Naive thymus-derived CD4-positive, alpha-beta T cell (primary cell): ENCODE measurements around the gene TMPRSS2. TPM values are rescaled to one million over a fixed set of nuclear protein-coding genes. Genes with fewer than 3 reads are reported as not detected.

Source experiments
- ATAC-seq: fragments of 150-1000 bp; cut with Tn5 transposase; 2 replicates; pipeline ENCODE4 v1.10.0; 2021; ENCODE audit warnings: mild to moderate bottlenecking, moderate library complexity
- CTCF ChIA-PET: fragments of 350-600 bp; sonication (Branson Sonifier 250); formaldehyde crosslinking; loops from one replicate; lab custom pipeline; 2021; ENCODE audit warnings: antibody characterized with exemption; lab: Charles Lee
- POLR2A ChIA-PET: fragments of 350-600 bp; sonication (Branson Sonifier 250); formaldehyde crosslinking; loops from one replicate; lab custom pipeline; 2021; ENCODE audit warnings: antibody characterized with exemption, inconsistent platforms; lab: Charles Lee
- DNase-seq, 9 donors: peaks; one replicate each; pipeline versions ENCODE4 v3.0.0 to v3.0.0-alpha.2; 2020 to 2022; ENCODE audit warnings: mixed read lengths in 1 of 9
- H3K27ac ChIP-seq: one replicate; pipeline ENCODE4 v1.7.0; 2013; ENCODE audit warnings: mild to moderate bottlenecking, low read depth, low read length, moderate library complexity
- H3K27me3 ChIP-seq, 2 donors: one replicate each; pipeline ENCODE4 v1.7.0; 2013; ENCODE audit warnings: low read length in 2 of 2, mild to moderate bottlenecking in 2 of 2, moderate library complexity in 2 of 2; ENCODE audit not compliant: control insufficient read depth in 2 of 2, insufficient read depth in 2 of 2
- H3K36me3 ChIP-seq, 3 experiments: 1 replicate in 2 of 3; 2 replicates in 1 of 3; pipeline ENCODE4 v1.7.0; 2013; ENCODE audit warnings: low read length in 3 of 3, mild to moderate bottlenecking in 3 of 3, moderate library complexity in 1 of 3; ENCODE audit not compliant: insufficient read depth in 3 of 3, control insufficient read depth in 2 of 3
- H3K4me1 ChIP-seq, 2 donors: one replicate each; pipeline ENCODE4 v1.7.0; 2013; ENCODE audit warnings: low read length in 2 of 2, mild to moderate bottlenecking in 2 of 2, moderate library complexity in 1 of 2; ENCODE audit not compliant: control insufficient read depth in 2 of 2, insufficient read depth in 2 of 2
- H3K4me3 ChIP-seq: 2 replicates; pipeline ENCODE4 v1.7.0; 2013; ENCODE audit warnings: mild to moderate bottlenecking, low read length
- H3K9me3 ChIP-seq, 3 experiments: 1 replicate in 2 of 3; 2 replicates in 1 of 3; pipeline ENCODE4 v1.7.0; 2013; ENCODE audit warnings: low read length in 3 of 3; ENCODE audit not compliant: control insufficient read depth in 2 of 3
- H3K27ac Mint-ChIP-seq, 9 donors: one replicate each; pipeline ENCODE4 v1.8.0; 2020 to 2022; ENCODE audit warnings: mixed read lengths in 9 of 9, mild to moderate bottlenecking in 8 of 9, moderate library complexity in 5 of 9, inconsistent platforms in 2 of 9
- H3K27me3 Mint-ChIP-seq, 5 donors: one replicate each; pipeline ENCODE4 v1.8.0; 2021 to 2022; ENCODE audit warnings: mixed read lengths in 5 of 5, mild to moderate bottlenecking in 1 of 5
- H3K36me3 Mint-ChIP-seq, 5 donors: one replicate each; pipeline ENCODE4 v1.8.0; 2020 to 2022; ENCODE audit warnings: mixed read lengths in 5 of 5, mild to moderate bottlenecking in 3 of 5, inconsistent platforms in 1 of 5
- H3K4me1 Mint-ChIP-seq, 7 donors: one replicate each; pipeline ENCODE4 v1.8.0; 2020 to 2022; ENCODE audit warnings: mixed read lengths in 7 of 7, mild to moderate bottlenecking in 3 of 7, inconsistent platforms in 1 of 7
- H3K4me3 Mint-ChIP-seq, 10 donors: one replicate each; pipeline ENCODE4 v1.8.0; 2020 to 2022; ENCODE audit warnings: mild to moderate bottlenecking in 10 of 10, mixed read lengths in 10 of 10, moderate library complexity in 6 of 10, inconsistent platforms in 2 of 10
- H3K9me3 Mint-ChIP-seq, 11 donors: one replicate each; pipeline ENCODE4 v1.8.0; 2020 to 2022; ENCODE audit warnings: mixed read lengths in 11 of 11, mild to moderate bottlenecking in 4 of 11, inconsistent platforms in 1 of 11, moderate library complexity in 1 of 11
- intact Hi-C, 2 donors: fragments of 100-400 bp; cut with micrococcal nuclease; formaldehyde crosslinking; loops; one replicate each; pipeline ENCODE4 v1.15.1; 2023
- polyA plus RNA-seq, 2 donors: library from polyadenylated mRNA; unstranded; fragments of 300-500 nt; fragmentation: Illumina TruSeq; gene quantifications; one replicate each; pipeline ENCODE4 v1.2.3, GENCODE V29; 2021
- total RNA-seq, 6 experiments: library from RNA in 5 of 6; stranded (reverse) in 5 of 6; gene quantifications; 1 replicate in 5 of 6; 2 replicates in 1 of 6; pipeline ENCODE4 v1.2.3 and lab custom pipeline; 2021 to 2026

The TMPRSS2 gene
- total and polyA plus RNA-seq, 7 experiments from 2014 or later: not detected

GRCh38 chr21:41431788-41432548 lies 76.0 kb downstream of the TMPRSS2 start:
- peaks cover 14 to 80% (median 30%) of the 10 kb centered on the region in 7 donors for H3K4me1 Mint-ChIP-seq

GRCh38 chr21:41429925-41430491 lies 78.0 kb downstream of the TMPRSS2 start:
- H3K27me3 ChIP-seq: no peaks in the 10 kb centered on the region
- ATAC-seq (no peak), DNase-seq (no peak)
- no peaks in the 10 kb centered on the region for H3K9me3 ChIP-seq
- ChIA-PET CTCF (no interaction called here), POLR2A (no interaction called here)
- H3K4me1 ChIP-seq: peaks cover 0 to 12% of the 10 kb centered on the region in 2 donors
- Mint-ChIP-seq H3K4me1 (peaks cover 8 to 74% (median 40%) of the 10 kb centered on the region in 7 donors), H3K36me3 (peaks cover 29 to 71% (median 52%) of the 10 kb centered on the region in 5 donors), H3K27ac (peak overlapping the region; percentile 1 to 71 (median 57)), H3K9me3 (peaks cover 0 to 18% (median 3%) of the 10 kb centered on the region in 11 donors), H3K27me3 (no peaks in the 10 kb centered on the region), H3K4me3 (peak overlapping the region in 2 of 10 donors; percentile 9 to 75)
- intact Hi-C loops: loop anchor here in 1 of 2 donors (10.0 kb wide), 1 partner anchor 805 kb away; no protein-coding TSS in a partner anchor
- no peak overlapping the region for H3K4me3 ChIP-seq
- H3K27ac ChIP-seq: no peak overlapping the region
- H3K36me3 ChIP-seq: peaks cover 6 to 55% (median 24%) of the 10 kb centered on the region in 3 experiments

More at GRCh38 chr21:41431788-41432548, 76.0 kb downstream of the TMPRSS2 start:
- ATAC-seq (no peak), DNase-seq (no peak)
- Mint-ChIP-seq H3K4me3 (peak overlapping the region in 1 of 10 donors; percentile 45), H3K27me3 (no peaks in the 10 kb centered on the region), H3K9me3 (peaks cover 0 to 21% (median 3%) of the 10 kb centered on the region in 11 donors), H3K27ac (peak overlapping the region in 1 of 9 donors; percentile 42), H3K36me3 (peaks cover 45 to 83% (median 68%) of the 10 kb centered on the region in 5 donors)
- H3K4me1 ChIP-seq: peaks cover 0 to 8% of the 10 kb centered on the region in 2 donors
- peaks cover 17 to 70% (median 30%) of the 10 kb centered on the region in 3 experiments for H3K36me3 ChIP-seq
- no peaks in the 10 kb centered on the region for H3K27me3 ChIP-seq
- H3K27ac ChIP-seq: no peak overlapping the region
- no peak overlapping the region for H3K4me3 ChIP-seq
- no peaks in the 10 kb centered on the region for H3K9me3 ChIP-seq
- POLR2A ChIA-PET: interaction anchor here (1.0 kb wide), 1 partner anchor 63 kb away, joined by 5 read pairs; no protein-coding TSS in a partner anchor
- intact Hi-C loops: no loop called here
- CTCF ChIA-PET: no interaction called here

- H3K36me3 Mint-ChIP-seq: peaks cover 22 to 64% (median 45%) of the 10 kb centered on the region in 5 donors
- peak overlapping the region in 3 of 10 donors; percentile 5 to 98 (median 12) for H3K4me3 Mint-ChIP-seq
- H3K27ac Mint-ChIP-seq: peak overlapping the region in 2 of 9 donors; percentile 18 to 54
- POLR2A ChIA-PET: no interaction called here
- H3K9me3 Mint-ChIP-seq: peaks cover 0 to 11% (median under 1%) of the 10 kb centered on the region in 11 donors
- ATAC-seq (no peak), DNase-seq (no peak)
- no peaks in the 10 kb centered on the region for H3K27me3 Mint-ChIP-seq
- Histone ChIP-seq H3K27me3 (no peaks in the 10 kb centered on the region), H3K36me3 (peaks cover 0 to 48% (median 24%) of the 10 kb centered on the region in 3 experiments), H3K9me3 (no peaks in the 10 kb centered on the region), H3K4me3 (no peak overlapping the region), H3K27ac (no peak overlapping the region), H3K4me1 (peaks cover 0 to 12% of the 10 kb centered on the region in 2 donors)
- peaks cover 8 to 75% (median 43%) of the 10 kb centered on the region in 7 donors for H3K4me1 Mint-ChIP-seq
- intact Hi-C loops: loop anchor here in 1 of 2 donors (10.0 kb wide), 1 partner anchor 805 kb away; no protein-coding TSS in a partner anchor
- CTCF ChIA-PET: no interaction called here
These were observed 78.7 kb downstream of the TMPRSS2 start for GRCh38 chr21:41429305-41429704.

GRCh38 chr21:41428847-41429246 lies 79.1 kb downstream of the TMPRSS2 start:
- Mint-ChIP-seq H3K27me3 (no peaks in the 10 kb centered on the region), H3K9me3 (peaks cover 0 to 7% (median 0%) of the 10 kb centered on the region in 11 donors), H3K36me3 (peaks cover 22 to 62% (median 41%) of the 10 kb centered on the region in 5 donors), H3K27ac (peak overlapping the region in 6 of 9 donors; percentile 51 to 100 (median 98)), H3K4me1 (peaks cover 8 to 78% (median 44%) of the 10 kb centered on the region in 7 donors), H3K4me3 (peak overlapping the region in 6 of 10 donors; percentile 12 to 98 (median 96))
- ATAC-seq (no peak), DNase-seq (no peak)
- Histone ChIP-seq H3K4me1 (peaks cover 4 to 12% of the 10 kb centered on the region in 2 donors), H3K36me3 (peaks cover 0 to 43% (median 21%) of the 10 kb centered on the region in 3 experiments), H3K4me3 (no peak overlapping the region), H3K27me3 (no peaks in the 10 kb centered on the region), H3K27ac (no peak overlapping the region), H3K9me3 (no peaks in the 10 kb centered on the region)
- CTCF ChIA-PET: no interaction called here
- POLR2A ChIA-PET: no interaction called here
- intact Hi-C loops: loop anchor here in 1 of 2 donors (10.0 kb wide), 1 partner anchor 806 kb away; no protein-coding TSS in a partner anchor

- Mint-ChIP-seq H3K27me3 (no peaks in the 10 kb centered on the region), H3K9me3 (peaks cover 0 to 5% (median 0%) of the 10 kb centered on the region in 11 donors), H3K4me1 (peaks cover 13 to 81% (median 49%) of the 10 kb centered on the region in 7 donors), H3K27ac (peak overlapping the region; percentile 51 to 100 (median 97)), H3K4me3 (peak overlapping the region; percentile 29 to 98 (median 96)), H3K36me3 (peaks cover 20 to 61% (median 35%) of the 10 kb centered on the region in 5 donors)
- Histone ChIP-seq H3K4me1 (peaks cover 9 to 12% of the 10 kb centered on the region in 2 donors), H3K9me3 (no peaks in the 10 kb centered on the region), H3K27ac (no peak overlapping the region), H3K4me3 (no peak overlapping the region), H3K36me3 (peaks cover 0 to 38% (median 19%) of the 10 kb centered on the region in 3 experiments), H3K27me3 (no peaks in the 10 kb centered on the region)
- intact Hi-C loops: loop anchor here in 1 of 2 donors (10.0 kb wide), 1 partner anchor 806 kb away; no protein-coding TSS in a partner anchor
- ATAC-seq (no peak), DNase-seq (no peak)
- ChIA-PET CTCF (no interaction called here), POLR2A (no interaction called here)
These were observed 79.6 kb downstream of the TMPRSS2 start for GRCh38 chr21:41428311-41428710.

GRCh38 chr21:41427556-41427955 lies 80.4 kb downstream of the TMPRSS2 start:
- Histone ChIP-seq H3K4me1 (peaks cover 10 to 12% of the 10 kb centered on the region in 2 donors), H3K36me3 (peaks cover 0 to 30% (median 19%) of the 10 kb centered on the region in 3 experiments), H3K4me3 (no peak overlapping the region), H3K27me3 (no peaks in the 10 kb centered on the region), H3K9me3 (no peaks in the 10 kb centered on the region), H3K27ac (peak overlapping the region; percentile 92)
- intact Hi-C loops: loop anchor here (2.0 to 10.0 kb wide), 2 partner anchors 17 to 807 kb away; no protein-coding TSS in a partner anchor
- ChIA-PET CTCF (interaction anchor here (1.1 kb wide), 1 partner anchor 144 kb away, joined by 4 read pairs; no protein-coding TSS in a partner anchor), POLR2A (interaction anchor here (1.0 to 5.2 kb wide), 5 partner anchors 10 to 65 kb away, joined by 5 to 82 read pairs (median 19); partner anchors contain the start of gene MX2)
- no peaks in the 10 kb centered on the region for H3K27me3 Mint-ChIP-seq
- H3K36me3 Mint-ChIP-seq: peaks cover 12 to 54% (median 28%) of the 10 kb centered on the region in 5 donors
- DNase-seq: no peak
- H3K27ac Mint-ChIP-seq: peak overlapping the region; percentile 79 to 100 (median 97)
- peak overlapping the region; percentile 94 to 98 (median 97) for H3K4me3 Mint-ChIP-seq
- H3K9me3 Mint-ChIP-seq: peaks cover 0 to 2% (median 0%) of the 10 kb centered on the region in 11 donors
- H3K4me1 Mint-ChIP-seq: peaks cover 16 to 81% (median 55%) of the 10 kb centered on the region in 7 donors
- no peak for ATAC-seq
